K562 (cell line): ENCODE results near the gene COL21A1. TPM values are rescaled to one million over a fixed set of nuclear protein-coding genes. Genes with fewer than 3 reads are reported as not detected.
A peak's percentile ranks its signal among the peaks of the same experiment; 100 is the strongest.

Experiments
- ATAC-seq: fragments of 200-7000 bp; cut with Tn5 transposase; 3 replicates; pipeline ENCODE4 v1.9.1; 2020; ENCODE audit warnings: moderate library complexity
- BruUV-seq: library from RNA; stranded (reverse); fragments of 400-500 nt; replicated peaks from 2 replicates; lab custom pipeline; 2021; lab: Mats Ljungman, UMichigan
- CTCF ChIA-PET: fragments of 300-600 bp; formaldehyde crosslinking; extraction: SDS; loops from one replicate; lab custom pipeline; 2021; ENCODE audit warnings: low intra/inter-chr PET ratio; lab: Yijun Ruan, JAX
- POLR2A ChIA-PET: fragments of 300-600, 350-650 bp; sonication (Branson Sonifier 250); formaldehyde crosslinking; extraction: SDS; loops from one replicate; lab custom pipeline; 2021; ENCODE audit warnings: antibody characterized with exemption, inconsistent platforms; lab: Yijun Ruan, JAX
- DNase-seq, 4 experiments: peaks; one replicate each; pipeline versions ENCODE4 v3.0.0 to v3.0.0-alpha.2; 2011 to 2018; ENCODE audit warnings: low spot score in 3 of 4, mixed read lengths in 3 of 4; ENCODE audit errors: extremely low read depth in 1 of 4
- FAIRE-seq: peaks from 2 replicates; lab custom pipeline; 2011; peaks lifted over from hg19 to GRCh38; lab: Jason Lieb, UNC
- H2AFZ ChIP-seq: 2 replicates; pipeline ENCODE4 v1.6.0; 2011; ENCODE audit warnings: low read depth, low read length, control low read depth, inconsistent platforms
- H3K27ac ChIP-seq: fragments of 200-600 bp; 3 replicates; pipeline ENCODE4 v1.8.0; 2011; ENCODE audit warnings: low read depth, mild to moderate bottlenecking, control low read depth, inconsistent platforms, low read length, moderate library complexity, mixed read lengths; ENCODE audit errors: extremely low read depth
- H3K27me3 ChIP-seq, 2 experiments: fragments of 300-600 bp in 1 of 2; 2 replicates in 1 of 2; 3 replicates in 1 of 2; pipeline versions ENCODE4 v1.6.0 to v1.8.0; 2011; ENCODE audit warnings: inconsistent platforms in 2 of 2, low read length in 2 of 2, mild to moderate bottlenecking in 1 of 2, mixed read lengths in 1 of 2, moderate library complexity in 1 of 2; ENCODE audit not compliant: control insufficient read depth in 2 of 2, insufficient read depth in 2 of 2
- H3K36me3 ChIP-seq: fragments of 300-600 bp; 3 replicates; pipeline ENCODE4 v1.8.0; 2011; ENCODE audit warnings: mild to moderate bottlenecking, low read length, inconsistent platforms; ENCODE audit not compliant: control insufficient read depth, insufficient read depth
- H3K4me1 ChIP-seq, 2 experiments: fragments of 200-600 bp in 1 of 2; replicated peaks in 1 of 2; 2 replicates in 1 of 2; 3 replicates in 1 of 2; pipeline versions ENCODE4 v1.5.1 to v1.8.0; 2011; ENCODE audit warnings: inconsistent platforms in 2 of 2, low read length in 2 of 2, mild to moderate bottlenecking in 1 of 2, mixed read lengths in 1 of 2, moderate library complexity in 1 of 2; ENCODE audit not compliant: control insufficient read depth in 2 of 2, insufficient read depth in 2 of 2
- H3K4me2 ChIP-seq: 2 replicates; pipeline ENCODE4 v1.6.1; 2011; ENCODE audit warnings: low read length, control low read depth, inconsistent platforms, mixed read lengths; ENCODE audit not compliant: insufficient read depth
- H3K4me3 ChIP-seq: fragments of 200-600 bp; sonication (generic), shearing (Covaris generic); 2 replicates; pipeline ENCODE4 v1.5.1; 2016; ENCODE audit warnings: control low read depth, inconsistent platforms
- H3K79me2 ChIP-seq: fragments of 200-600 bp; 3 replicates; pipeline ENCODE4 v1.8.0; 2011; ENCODE audit warnings: low read length, inconsistent platforms; ENCODE audit not compliant: control insufficient read depth, insufficient read depth
- H3K9ac ChIP-seq, 2 experiments: 2 replicates each; pipeline versions ENCODE4 v1.6.0 to v1.6.1; 2011; ENCODE audit warnings: low read depth in 2 of 2, low read length in 2 of 2, control low read depth in 1 of 2, inconsistent platforms in 1 of 2, mild to moderate bottlenecking in 1 of 2, mixed read lengths in 1 of 2; ENCODE audit not compliant: insufficient read depth in 1 of 2
- H3K9me1 ChIP-seq: one replicate; pipeline ENCODE4 v1.6.0; 2011; ENCODE audit warnings: inconsistent platforms, mild to moderate bottlenecking, low read length, moderate library complexity; ENCODE audit not compliant: control insufficient read depth, insufficient read depth
- H3K9me3 ChIP-seq: replicated peaks from 2 replicates; pipeline ENCODE4 v1.5.1; 2011; ENCODE audit warnings: low read depth, low read length, inconsistent platforms; ENCODE audit not compliant: control insufficient read depth, insufficient read depth
- H4K20me1 ChIP-seq: replicated peaks from 2 replicates; pipeline ENCODE4 v1.6.1; 2011; ENCODE audit warnings: low read length, inconsistent platforms, mixed read lengths; ENCODE audit not compliant: control insufficient read depth, insufficient read depth
- C11orf30 ChIP-seq: fragments of 450-650 bp; IDR thresholded peaks from 2 replicates; pipeline ENCODE4 v1.6.1; 2016; ENCODE audit warnings: low read depth, mild to moderate bottlenecking
- CHAMP1 ChIP-seq: fragments of 450-650 bp; IDR thresholded peaks from 2 replicates; pipeline ENCODE4 v1.6.1; 2016; ENCODE audit warnings: mild to moderate bottlenecking
- CHD2 ChIP-seq: IDR thresholded peaks from 2 replicates; pipeline ENCODE4 v1.6.1; 2011; ENCODE audit warnings: low read depth, low read length
- GABPA ChIP-seq: fragments of 200-800 bp; sonication (Bioruptor generic); conservative IDR thresholded peaks from 2 replicates; pipeline ENCODE4 v1.6.1; 2016; ENCODE audit warnings: low read depth, missing genetic modification characterization, missing compliant biosample characterization
- HMG20A ChIP-seq: fragments of 450-650 bp; formaldehyde crosslinking; conservative IDR thresholded peaks from 2 replicates; pipeline ENCODE4 v1.4.0; 2020; ENCODE audit warnings: mild to moderate bottlenecking, mixed read lengths
- MAFF ChIP-seq: IDR thresholded peaks from 2 replicates; pipeline ENCODE4 v1.6.1; 2012; ENCODE audit warnings: low read length, improper control_type of control experiment
- MAFG ChIP-seq: fragments of 450-650 bp; conservative IDR thresholded peaks from 2 replicates; pipeline ENCODE4 v1.6.1; 2016; ENCODE audit warnings: missing genetic modification characterization, missing compliant biosample characterization
- MAFK ChIP-seq: IDR thresholded peaks from 2 replicates; pipeline ENCODE4 v1.6.1; 2011; ENCODE audit warnings: low read length, improper control_type of control experiment
- NFE2 ChIP-seq: IDR thresholded peaks from 2 replicates; pipeline ENCODE4 v1.6.1; 2014; ENCODE audit warnings: antibody characterized with exemption, low read depth
- NFE2L1 ChIP-seq: fragments of 450-650 bp; IDR thresholded peaks from 2 replicates; pipeline ENCODE4 v1.6.1; 2016; ENCODE audit warnings: missing genetic modification characterization, low read depth, mild to moderate bottlenecking, missing compliant biosample characterization, moderate library complexity, borderline replicate concordance
- PREB ChIP-seq: sonication (generic); formaldehyde crosslinking; IDR thresholded peaks from 2 replicates; pipeline ENCODE4 v1.8.1; 2023; ENCODE audit warnings: mild to moderate bottlenecking, missing genetic modification reagents
- RFX1 ChIP-seq: fragments of 450-650 bp; IDR thresholded peaks from 2 replicates; pipeline ENCODE4 v1.6.1; 2016; ENCODE audit warnings: mild to moderate bottlenecking, moderate library complexity
- SIN3A ChIP-seq, 2 experiments: fragments of 150-350 bp in 1 of 2; IDR thresholded peaks; 2 replicates each; pipeline ENCODE4 v1.6.1; 2011 to 2016; ENCODE audit warnings: borderline replicate concordance in 2 of 2, low read depth in 2 of 2, low read length in 2 of 2, mild to moderate bottlenecking in 2 of 2, moderate library complexity in 2 of 2; ENCODE audit not compliant: control insufficient read depth in 1 of 2
- ZNF316 ChIP-seq: fragments of 450-650 bp; IDR thresholded peaks from 2 replicates; pipeline ENCODE4 v1.6.1; 2016
- ZZZ3 ChIP-seq: fragments of 450-650 bp; IDR thresholded peaks from 2 replicates; pipeline ENCODE4 v1.6.1; 2016; ENCODE audit warnings: antibody characterized with exemption, mild to moderate bottlenecking, moderate library complexity
- in situ Hi-C: fragments of 300-500 bp; cut with MboI; formaldehyde crosslinking; loops from 4 replicates; pipeline ENCODE4 v1.15.0; 2018; ENCODE audit warnings: inconsistent platforms, mixed read lengths
- intact Hi-C: fragments of 100-400 bp; cut with micrococcal nuclease; formaldehyde crosslinking; loops from 2 replicates; pipeline ENCODE4 v1.14.2; 2022
- polyA plus RNA-seq, 8 experiments: library from polyadenylated mRNA; depleted of rRNA in 4 of 8; stranded (reverse) in 5 of 8; unstranded in 3 of 8; fragments of >200 nt; fragmentation: Nextera tagmentation in 2 of 8; fragmentation: Illumina TruSeq in 1 of 8; extraction: Ambion mirVana in 2 of 8; extraction: Trizol in 1 of 8; gene quantifications; 2 replicates each; pipeline versions ENCODE4 v1.2.1 to v1.2.3, GENCODE V29; 2011 to 2014; ENCODE audit warnings: inconsistent platforms in 1 of 8, missing spikeins in 1 of 8
- total RNA-seq, 7 experiments: library from RNA; depleted of rRNA in 6 of 7; stranded (reverse); fragments of >200 nt in 6 of 7; fragmentation: Illumina TruSeq in 2 of 7; extraction: Trizol in 2 of 7; gene quantifications; 2 replicates each; pipeline versions ENCODE4 v1.2.1 to v1.2.3, GENCODE V29; 2011 to 2021; ENCODE audit warnings: low replicate concordance in 1 of 7

The COL21A1 gene
- total and polyA plus RNA-seq, 9 of the 15 experiments (the other 6 are each of a cell fraction or from before 2014, with no cell fraction given): 0.03 to 0.76 (median 0.25) TPM

- TF ChIP-seq CHAMP1 (no peak), GABPA (tag) (no peak), ZZZ3 (no peak)
Observed at GRCh38 chr6:56079751-56080540, 167.4 kb downstream of the COL21A1 start (continued).

- ATAC-seq (no peak), DNase-seq (peak in 2 of 4 experiments; percentile 9 to 10), FAIRE-seq (no peak)
- Histone ChIP-seq H3K9me1 (no peaks in the 10 kb centered on the region), H4K20me1 (no peaks in the 10 kb centered on the region), H3K4me1 (no peaks in the 10 kb centered on the region), H3K4me2 (no peak overlapping the region), H3K36me3 (no peaks in the 10 kb centered on the region), H2AFZ (no peak overlapping the region), H3K79me2 (no peaks in the 10 kb centered on the region), H3K9me3 (no peaks in the 10 kb centered on the region), H3K27ac (no peak overlapping the region), H3K9ac (no peak overlapping the region), H3K27me3 (no peaks in the 10 kb centered on the region), H3K4me3 (no peak overlapping the region)
- BruUV-seq: no TSS peak
- ChIA-PET CTCF (no interaction called here), POLR2A (no interaction called here)
- in situ Hi-C loops (no loop called here), intact Hi-C loops (no loop called here)
- TF ChIP-seq MAFK: peak; percentile 84
- peak; percentile 67 for TF ChIP-seq NFE2
- TF ChIP-seq MAFG: peak; percentile 89
- no peak for TF ChIP-seq SIN3A (IDR thresholded peaks at IDR 0.05; ENCODE audit: borderline replicate concordance in 2 of 2, control insufficient read depth in 1 of 2, low read depth in 2 of 2, low read length in 2 of 2)
- no peak for TF ChIP-seq PREB (CRISPR knock-in tag)
- peak; percentile 72 for TF ChIP-seq C11orf30
- peak; percentile 49 for TF ChIP-seq NFE2L1 (tag)
- no peak for TF ChIP-seq HMG20A (CRISPR knock-in tag)
- no peak for TF ChIP-seq CHD2
- TF ChIP-seq MAFF: peak; percentile 84
- peak; percentile 41; the same call in 1 of the 2 replicates for TF ChIP-seq RFX1
- peak; percentile 80 for TF ChIP-seq ZNF316
Observed at GRCh38 chr6:56076033-56076432, 171.3 kb downstream of the COL21A1 start.
